Prostate gland (tissue), 2 donors: ENCODE measurements around the gene BLVRB.

ENCODE experiments used
- POLR2A ChIP-seq: fragments of 450-650 bp; IDR thresholded peaks from one replicate; pipeline ENCODE4 v1.6.1; 2016; ENCODE audit warnings: antibody characterized with exemption, mild to moderate bottlenecking
- TF ChIP-seq, protein P1 (sequence below), 4 experiments: fragments of 200-600 bp in 2 of 4; fragments of 450-650 bp in 2 of 4; sonication (generic) in 2 of 4; IDR thresholded peaks; 1 replicate in 3 of 4; 2 replicates in 1 of 4; pipeline ENCODE4 v1.5.1; 2016 to 2019; ENCODE audit warnings: antibody characterized with exemption in 4 of 4, mild to moderate bottlenecking in 2 of 4, moderate library complexity in 2 of 4

DNA sequence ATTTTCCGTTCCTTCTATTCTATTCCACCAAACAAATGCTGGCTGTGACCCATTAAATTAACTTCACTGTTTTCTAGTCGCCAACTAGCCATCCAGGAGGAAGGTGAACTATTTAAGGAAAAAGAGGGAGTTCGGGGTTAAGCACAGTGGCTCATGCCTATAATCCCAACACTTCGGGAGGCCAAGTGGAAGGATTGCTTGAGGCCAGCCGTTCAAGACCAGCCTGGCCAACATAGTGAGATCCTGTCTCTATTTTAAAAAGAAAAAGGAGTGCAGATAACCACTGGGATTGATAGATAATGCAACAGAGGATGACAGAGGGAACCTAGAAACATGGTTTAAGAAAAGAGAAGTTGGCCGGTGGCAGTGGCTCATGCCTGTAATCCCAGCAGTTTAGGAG is 45.9 kb upstream of the BLVRB start:
- TF ChIP-seq, protein P1, sequence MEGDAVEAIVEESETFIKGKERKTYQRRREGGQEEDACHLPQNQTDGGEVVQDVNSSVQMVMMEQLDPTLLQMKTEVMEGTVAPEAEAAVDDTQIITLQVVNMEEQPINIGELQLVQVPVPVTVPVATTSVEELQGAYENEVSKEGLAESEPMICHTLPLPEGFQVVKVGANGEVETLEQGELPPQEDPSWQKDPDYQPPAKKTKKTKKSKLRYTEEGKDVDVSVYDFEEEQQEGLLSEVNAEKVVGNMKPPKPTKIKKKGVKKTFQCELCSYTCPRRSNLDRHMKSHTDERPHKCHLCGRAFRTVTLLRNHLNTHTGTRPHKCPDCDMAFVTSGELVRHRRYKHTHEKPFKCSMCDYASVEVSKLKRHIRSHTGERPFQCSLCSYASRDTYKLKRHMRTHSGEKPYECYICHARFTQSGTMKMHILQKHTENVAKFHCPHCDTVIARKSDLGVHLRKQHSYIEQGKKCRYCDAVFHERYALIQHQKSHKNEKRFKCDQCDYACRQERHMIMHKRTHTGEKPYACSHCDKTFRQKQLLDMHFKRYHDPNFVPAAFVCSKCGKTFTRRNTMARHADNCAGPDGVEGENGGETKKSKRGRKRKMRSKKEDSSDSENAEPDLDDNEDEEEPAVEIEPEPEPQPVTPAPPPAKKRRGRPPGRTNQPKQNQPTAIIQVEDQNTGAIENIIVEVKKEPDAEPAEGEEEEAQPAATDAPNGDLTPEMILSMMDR (IDR thresholded peaks at IDR 0.05) = no peak
- TF ChIP-seq POLR2A = no peak
